ENCODE data around the gene ANKLE1.

The ANKLE1 gene

GRCh38 chr19:17309198-17309964 is 27.7 kb downstream of the ANKLE1 start, which contains the start of gene DDA1:
TSS of gene DDA1 (plus strand) at chr19:17309563. CDS start at chr19:17309655, 92 bp downstream.
- DNase-seq: peak; percentile 94

- no peak for DNase-seq
Measured at GRCh38 chr19:17309965-17310461, 28.3 kb downstream of the ANKLE1 start.

- no peak for DNase-seq
Measured at GRCh38 chr19:17311455-17312188, 29.9 kb downstream of the ANKLE1 start.

GRCh38 chr19:17312189-17313113 is 30.8 kb downstream of the ANKLE1 start:
- no peak for DNase-seq

GRCh38 chr19:17314007-17314593 is 32.4 kb downstream of the ANKLE1 start:
- DNase-seq: no peak

GRCh38 chr19:17318966-17319365 is 37.3 kb downstream of the ANKLE1 start:
- no peak for DNase-seq

- DNase-seq: no peak
Measured at GRCh38 chr19:17319473-17320238, 38.0 kb downstream of the ANKLE1 start.

- no peak for DNase-seq
Measured at GRCh38 chr19:17320435-17320834, 38.7 kb downstream of the ANKLE1 start.

GRCh38 chr19:17321655-17322489 is 40.2 kb downstream of the ANKLE1 start:
- no peak for DNase-seq

GRCh38 chr19:17322854-17323253 is 41.2 kb downstream of the ANKLE1 start:
- no peak for DNase-seq

GRCh38 chr19:17323300-17323963 is 41.7 kb downstream of the ANKLE1 start:
- no peak for DNase-seq

- DNase-seq: no peak
Measured at GRCh38 chr19:17323964-17324332, 42.2 kb downstream of the ANKLE1 start.

- no peak for DNase-seq
Measured at GRCh38 chr19:17324357-17325114, 42.8 kb downstream of the ANKLE1 start.

GRCh38 chr19:17325133-17325532 is 43.4 kb downstream of the ANKLE1 start:
- no peak for DNase-seq

GRCh38 chr19:17325881-17326594 is 44.3 kb downstream of the ANKLE1 start:
- no peak for DNase-seq

- DNase-seq: no peak
Measured at GRCh38 chr19:17326595-17326966, 44.9 kb downstream of the ANKLE1 start.

- no peak for DNase-seq
Measured at GRCh38 chr19:17327068-17327653, 45.5 kb downstream of the ANKLE1 start.
